Common myeloid progenitor, CD34-positive (primary cell): ENCODE results near the gene RGPD6. TPM values are rescaled to one million over a fixed set of nuclear protein-coding genes. Genes with fewer than 3 reads are reported as not detected.
"Not testable (repeated sequence)": the region's sequence is repeated elsewhere in the genome, so short reads cannot be mapped to it uniquely, and the experiment has no call there.

Source experiments
- CTCF ChIA-PET: fragments of 350-600 bp; sonication (Branson Sonifier 250); formaldehyde crosslinking; loops from one replicate; lab custom pipeline; 2021; ENCODE audit warnings: antibody characterized with exemption; lab: Charles Lee
- POLR2A ChIA-PET: fragments of 350-600 bp; sonication (Branson Sonifier 250); formaldehyde crosslinking; loops from one replicate; lab custom pipeline; 2021; ENCODE audit warnings: antibody characterized with exemption; lab: Charles Lee
- DNase-seq, 3 donors: peaks; one replicate each; pipeline versions ENCODE4 v3.0.0 to v3.0.0-alpha.2; 2013
- H3K27ac ChIP-seq, 2 experiments: 1 replicate in 1 of 2; 2 replicates in 1 of 2; pipeline ENCODE4 v1.7.0; 2013; ENCODE audit warnings: inconsistent platforms in 2 of 2, low read length in 2 of 2, mild to moderate bottlenecking in 2 of 2, low read depth in 1 of 2, moderate library complexity in 1 of 2; ENCODE audit not compliant: severe bottlenecking in 2 of 2, insufficient read depth in 1 of 2, poor library complexity in 1 of 2
- H3K27me3 ChIP-seq, 5 experiments: replicated peaks in 2 of 5; 1 replicate in 3 of 5; 2 replicates in 2 of 5; pipeline versions ENCODE4 v1.6.1 to v1.7.0; 2013; ENCODE audit warnings: low read length in 4 of 5, mild to moderate bottlenecking in 2 of 5, moderate library complexity in 2 of 5, inconsistent platforms in 1 of 5; ENCODE audit not compliant: insufficient read depth in 5 of 5, control insufficient read depth in 4 of 5
- H3K36me3 ChIP-seq, 4 experiments: 1 replicate in 2 of 4; 2 replicates in 2 of 4; pipeline versions ENCODE4 v1.6.1 to v1.7.0; 2013; ENCODE audit warnings: low read length in 3 of 4, control low read depth in 1 of 4, mild to moderate bottlenecking in 1 of 4; ENCODE audit not compliant: control insufficient read depth in 4 of 4, insufficient read depth in 4 of 4
- H3K4me1 ChIP-seq, 4 experiments: 1 replicate in 3 of 4; 2 replicates in 1 of 4; pipeline versions ENCODE4 v1.6.1 to v1.7.1; 2013; ENCODE audit warnings: low read length in 3 of 4, mild to moderate bottlenecking in 3 of 4, control low read depth in 1 of 4, inconsistent platforms in 1 of 4, moderate library complexity in 1 of 4; ENCODE audit not compliant: control insufficient read depth in 4 of 4, insufficient read depth in 4 of 4; ENCODE audit errors: control extremely low read depth in 1 of 4
- H3K4me3 ChIP-seq, 7 experiments: 1 replicate in 4 of 7; 2 replicates in 3 of 7; pipeline versions ENCODE4 v1.5.1 to v1.7.0; 2013; ENCODE audit warnings: mild to moderate bottlenecking in 7 of 7, low read length in 6 of 7, moderate library complexity in 6 of 7, inconsistent platforms in 2 of 7, low read depth in 2 of 7, control low read depth in 1 of 7; ENCODE audit not compliant: insufficient read depth in 4 of 7, control insufficient read depth in 1 of 7; ENCODE audit errors: extremely low read depth in 1 of 7
- H3K9me3 ChIP-seq, 5 experiments: 1 replicate in 4 of 5; 2 replicates in 1 of 5; pipeline versions ENCODE4 v1.6.1 to v1.7.1; 2013; ENCODE audit warnings: low read length in 4 of 5, mild to moderate bottlenecking in 2 of 5, inconsistent platforms in 1 of 5, low read depth in 1 of 5, moderate library complexity in 1 of 5; ENCODE audit not compliant: control insufficient read depth in 4 of 5, insufficient read depth in 2 of 5; ENCODE audit errors: control extremely low read depth in 1 of 5
- WGBS: methylation state at CpG from one replicate; pipeline ENCODE4 v1.1.5; 2013; ENCODE audit not compliant: insufficient coverage; 5-methylcytosine and 5-hydroxymethylcytosine counted together
- polyA plus RNA-seq: library from polyadenylated mRNA; unstranded; fragments of 120-200 nt; gene quantifications from one replicate; pipeline ENCODE4 v1.2.1, GENCODE V29; 2013

Gene RGPD6
- polyA plus RNA-seq, result 15.8 TPM

DNA sequence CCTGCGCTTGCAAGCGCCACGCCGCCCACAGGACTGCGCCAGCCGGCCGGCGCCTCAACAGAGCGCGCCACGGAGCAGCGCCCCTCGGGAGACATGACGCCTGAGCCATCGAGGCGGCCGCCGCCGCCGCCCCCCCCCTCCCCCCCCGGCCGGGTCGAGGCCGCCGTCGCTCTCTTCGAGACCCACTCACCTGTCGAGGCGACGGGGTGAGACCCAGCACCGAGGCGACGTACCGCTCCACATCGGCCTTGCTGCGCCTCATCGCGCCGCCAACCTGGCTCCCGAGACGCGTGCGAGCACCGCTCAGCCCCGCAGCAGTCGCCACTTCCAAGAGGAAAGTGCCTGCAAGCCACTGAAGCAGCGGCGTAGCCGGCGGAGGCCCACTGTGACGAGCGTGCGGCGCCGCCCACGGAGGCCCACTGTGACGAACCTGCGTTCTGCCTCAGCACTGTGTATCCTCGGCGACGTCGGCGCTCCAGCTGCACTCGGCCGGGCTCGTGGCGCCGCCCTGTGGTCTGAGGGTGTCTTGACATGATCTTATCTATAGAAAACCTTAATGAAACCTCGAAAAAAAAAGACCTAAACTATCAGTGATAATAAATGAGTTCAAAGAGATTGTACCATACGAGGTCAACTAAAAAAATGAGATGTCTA is at the start of gene RGPD6:
Gene RGPD6 (minus strand): TSS at position 460 of the 654 bp plus-strand sequence. CDS start 198 bp downstream, at position 262.
- POLR2A ChIA-PET, H3K4me1 ChIP-seq, CTCF ChIA-PET, H3K27ac ChIP-seq, DNase-seq, H3K9me3 ChIP-seq, H3K4me3 ChIP-seq, H3K36me3 ChIP-seq, H3K27me3 ChIP-seq: not testable (repeated sequence)
- WGBS, result no CpG with 5 or more reads among the region's 70 CpGs

DNA sequence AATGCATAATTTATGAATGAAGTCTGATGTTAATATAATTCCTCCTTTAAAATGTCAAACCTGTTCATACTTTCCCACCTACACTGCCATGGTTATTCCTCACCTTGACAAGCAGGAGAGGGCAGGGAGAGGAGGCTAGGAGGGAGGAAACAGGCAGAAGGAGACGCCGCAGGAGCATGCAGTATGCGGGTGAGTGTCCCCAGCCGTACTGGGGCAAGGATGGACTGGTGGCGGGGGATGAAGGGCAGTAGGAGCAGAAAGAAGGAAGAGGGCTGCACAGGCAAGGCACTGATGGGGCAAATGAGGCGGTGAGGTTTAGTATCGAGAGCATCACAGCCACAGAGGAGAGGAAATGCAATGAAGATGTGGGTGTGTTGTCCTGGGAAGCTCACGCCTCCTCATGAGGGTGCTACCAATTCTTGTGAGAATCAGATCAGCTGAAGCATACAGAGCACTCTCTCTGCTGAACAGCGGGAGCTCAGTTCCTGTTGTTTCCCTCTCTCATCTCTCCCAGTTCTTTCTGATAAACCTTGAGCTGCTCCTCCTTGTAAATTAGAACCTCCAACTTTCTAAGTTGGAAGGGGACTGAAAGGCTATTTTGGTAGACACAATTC is 42.4 kb upstream of the RGPD6 start:
- H3K27me3 ChIP-seq, CTCF ChIA-PET, H3K27ac ChIP-seq, H3K36me3 ChIP-seq, H3K9me3 ChIP-seq, H3K4me1 ChIP-seq, H3K4me3 ChIP-seq, DNase-seq, POLR2A ChIA-PET: not testable (repeated sequence)
- 80% methylated on average over 1 of the region's 9 CpGs for WGBS

DNA sequence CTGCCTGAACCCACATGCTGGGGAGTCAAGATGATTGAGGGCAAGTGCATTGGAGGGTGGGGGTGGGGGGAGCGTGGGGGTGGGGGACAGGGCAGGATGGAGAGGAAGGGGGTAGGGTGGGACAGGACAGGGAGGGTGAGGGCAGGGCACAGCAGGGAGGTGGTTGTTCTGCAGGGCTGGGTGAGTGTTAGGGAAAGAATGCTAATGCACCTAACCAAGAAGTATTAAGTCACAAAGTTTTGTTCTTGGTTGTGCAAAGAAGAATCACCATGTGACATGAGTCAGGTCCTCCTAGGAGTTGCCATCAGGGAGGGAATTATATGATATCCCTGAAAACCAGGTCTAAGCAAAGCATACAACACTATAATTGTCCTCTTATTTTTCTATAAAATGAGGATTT is 36.9 kb upstream of the RGPD6 start:
- DNase-seq, CTCF ChIA-PET, H3K27me3 ChIP-seq, H3K9me3 ChIP-seq, H3K27ac ChIP-seq, POLR2A ChIA-PET, H3K4me1 ChIP-seq, H3K36me3 ChIP-seq, H3K4me3 ChIP-seq: not testable (repeated sequence)
- no CpG with 5 or more reads among the region's 1 CpG for WGBS

DNA sequence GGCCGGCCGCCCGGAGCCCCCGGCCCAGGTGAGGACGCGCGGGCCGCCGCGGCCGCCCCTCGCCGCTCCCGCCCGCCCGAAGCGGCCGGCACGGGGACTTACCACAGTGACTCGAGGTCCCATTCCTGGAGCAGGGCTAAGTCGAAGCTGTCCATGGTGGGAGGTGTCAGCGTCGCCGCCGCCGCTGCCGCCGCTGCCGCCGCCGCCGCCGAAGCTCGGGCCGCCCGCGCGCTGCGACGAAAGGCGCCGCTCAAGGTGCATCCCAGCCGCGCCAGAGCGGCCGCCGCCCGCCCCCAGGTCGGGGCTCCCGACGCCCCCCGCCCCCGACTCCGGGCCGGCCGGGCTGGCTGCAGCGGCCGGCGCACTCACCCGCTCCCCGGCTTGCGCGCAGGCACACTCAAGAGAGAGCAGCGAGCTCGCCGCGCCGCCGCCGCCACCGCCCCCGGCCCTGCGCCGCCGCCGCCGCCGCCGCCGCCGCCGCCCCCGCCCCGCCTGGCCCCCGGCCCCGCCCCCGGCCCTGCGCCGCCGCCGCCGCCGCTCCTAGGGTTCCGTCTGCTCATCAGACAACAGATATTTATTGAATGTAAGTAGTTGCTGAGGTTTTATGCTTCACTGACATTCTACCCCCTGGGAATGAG is 33.7 kb upstream of the RGPD6 start:
- DNase-seq, result peak in 1 of 3 donors; percentile 4
- H3K27me3 ChIP-seq, CTCF ChIA-PET, H3K27ac ChIP-seq, H3K4me3 ChIP-seq, H3K4me1 ChIP-seq, POLR2A ChIA-PET, H3K36me3 ChIP-seq, H3K9me3 ChIP-seq: not testable (repeated sequence)
- whole genome bisulfite sequencing, result no CpG with 5 or more reads among the region's 94 CpGs

DNA sequence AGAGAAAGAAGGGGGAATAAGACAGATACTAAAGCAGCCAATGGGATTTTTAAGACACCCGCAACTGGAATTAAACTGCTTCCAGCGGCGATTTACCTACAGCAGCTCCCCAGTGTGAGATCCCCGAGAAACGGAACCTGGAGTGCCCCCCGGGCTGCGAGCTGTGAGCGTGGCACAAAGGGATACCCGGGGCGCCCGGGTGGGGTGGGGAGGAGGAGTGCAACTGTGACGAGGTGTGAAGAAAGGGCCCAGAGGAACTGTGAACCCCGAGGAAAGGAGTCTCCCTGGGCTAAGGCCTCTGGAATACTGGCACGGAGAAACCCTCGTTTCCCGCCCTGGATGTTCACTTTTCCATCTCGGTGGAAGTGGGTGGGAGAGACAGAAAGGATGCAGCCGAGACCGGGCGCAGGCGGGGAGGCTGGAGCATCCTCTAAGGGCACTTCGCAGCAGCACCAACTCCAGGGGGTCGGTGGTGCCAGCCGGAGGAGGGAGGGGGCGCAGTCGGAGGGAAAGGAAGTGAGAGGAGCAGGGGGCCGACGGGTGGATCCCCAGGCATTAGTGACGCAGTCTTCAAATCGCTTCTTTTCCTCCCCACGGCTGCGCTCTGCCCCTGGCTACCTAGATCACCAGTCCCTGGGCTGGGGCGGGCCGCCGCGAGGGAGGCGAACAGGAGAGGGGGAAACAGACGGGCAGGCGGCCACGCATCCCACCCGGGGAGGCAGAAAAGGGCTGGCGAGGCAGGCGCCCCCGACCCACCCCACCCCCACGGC is 33.0 kb upstream of the RGPD6 start:
- not testable (repeated sequence) for DNase-seq

DNA sequence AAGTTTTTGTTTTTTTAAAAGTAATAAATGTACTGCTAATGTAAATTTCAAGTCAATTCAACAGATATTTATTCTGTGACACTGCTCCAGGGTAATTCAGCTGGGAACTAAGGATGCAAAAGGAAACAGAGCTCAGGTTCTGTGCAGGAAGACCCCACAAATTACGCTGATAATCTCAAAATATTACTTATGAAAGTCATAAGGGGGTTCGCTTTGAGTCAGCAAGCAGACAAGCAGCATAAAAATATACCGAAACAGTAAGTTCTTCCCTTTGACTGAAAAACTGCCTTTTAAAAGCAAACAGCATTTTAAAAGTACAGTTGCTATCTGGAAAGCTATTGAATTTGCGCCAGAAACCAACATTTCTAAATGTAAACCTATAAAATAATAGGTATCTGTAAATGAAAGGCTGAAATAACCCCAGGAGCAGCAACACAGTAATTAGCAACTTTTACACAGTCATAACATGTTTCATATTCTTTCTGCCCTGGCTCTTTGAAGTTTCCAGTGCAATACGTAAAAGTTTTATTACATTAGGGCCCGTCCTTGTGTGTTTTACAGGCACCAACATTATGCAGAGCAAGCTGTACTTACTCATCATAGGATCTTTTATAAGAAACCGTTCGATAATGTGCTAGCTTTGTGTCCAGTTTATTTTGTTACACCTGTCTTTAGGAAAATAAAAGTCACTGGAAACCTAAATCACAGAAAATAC is 31.9 kb upstream of the RGPD6 start:
- CTCF ChIA-PET, H3K9me3 ChIP-seq, DNase-seq, H3K27ac ChIP-seq, H3K4me3 ChIP-seq, H3K36me3 ChIP-seq, POLR2A ChIA-PET, H3K4me1 ChIP-seq, H3K27me3 ChIP-seq: not testable (repeated sequence)
- no CpG with 5 or more reads among the region's 8 CpGs for WGBS

More for the DNA sequence above, 33.0 kb upstream of the RGPD6 start:
- CTCF ChIA-PET, H3K27me3 ChIP-seq, H3K36me3 ChIP-seq, POLR2A ChIA-PET, H3K4me3 ChIP-seq, H3K27ac ChIP-seq, H3K9me3 ChIP-seq, H3K4me1 ChIP-seq: not testable (repeated sequence)
- no CpG with 5 or more reads among the region's 45 CpGs for WGBS
